Activated CD8-positive, alpha-beta T cell treated with anti-CD3 and anti-CD28 coated beads for 36 hours (primary cell): Measurements from ENCODE around the gene TRIM32. TPM values are rescaled to one million over a fixed set of nuclear protein-coding genes. Genes with fewer than 3 reads are reported as not detected.
"Not testable (repeated sequence)": the region's sequence is repeated elsewhere in the genome, so short reads cannot be mapped to it uniquely, and the experiment has no call there.

ENCODE experiments used
- ATAC-seq: fragments of 200-7000 bp; cut with Tn5 transposase; one replicate; pipeline ENCODE4 v1.10.0; 2021; ENCODE audit warnings: mild to moderate bottlenecking, moderate library complexity
- CTCF ChIA-PET: fragments of 350-600 bp; sonication (Branson Sonifier 250); formaldehyde crosslinking; loops from one replicate; lab custom pipeline; 2021; ENCODE audit warnings: antibody characterized with exemption; lab: Charles Lee
- POLR2A ChIA-PET: fragments of 350-600 bp; sonication (Branson Sonifier 250); formaldehyde crosslinking; loops from one replicate; lab custom pipeline; 2021; ENCODE audit warnings: antibody characterized with exemption; lab: Charles Lee
- DNase-seq: peaks from one replicate; pipeline ENCODE4 v3.0.0-alpha.2; 2020
- H3K27ac Mint-ChIP-seq: one replicate; pipeline ENCODE4 v1.8.0; 2021; ENCODE audit warnings: mild to moderate bottlenecking, mixed read lengths
- H3K27me3 Mint-ChIP-seq: one replicate; pipeline ENCODE4 v1.8.0; 2021; ENCODE audit warnings: mixed read lengths
- H3K36me3 Mint-ChIP-seq: one replicate; pipeline ENCODE4 v1.8.0; 2021; ENCODE audit warnings: low read depth, mixed read lengths
- H3K4me1 Mint-ChIP-seq: one replicate; pipeline ENCODE4 v1.8.0; 2021; ENCODE audit warnings: low read depth, mixed read lengths
- H3K4me3 Mint-ChIP-seq: one replicate; pipeline ENCODE4 v1.8.0; 2021; ENCODE audit warnings: mild to moderate bottlenecking, moderate library complexity, mixed read lengths
- H3K9me3 Mint-ChIP-seq: one replicate; pipeline ENCODE4 v1.8.0; 2021; ENCODE audit warnings: mixed read lengths
- CTCF ChIP-seq: fragments of 200-600 bp; IDR thresholded peaks from one replicate; pipeline ENCODE4 v1.8.0; 2022; ENCODE audit warnings: antibody characterized with exemption, mild to moderate bottlenecking
- intact Hi-C: fragments of 100-400 bp; cut with micrococcal nuclease; formaldehyde crosslinking; loops from one replicate; pipeline ENCODE4 v1.10.0; 2022
- total RNA-seq, 2 experiments: library from RNA; stranded (reverse); gene quantifications; one replicate each; pipeline ENCODE4 v1.2.3, GENCODE V29; 2021

The TRIM32 gene
- total RNA-seq, 2 experiments from 2014 or later, result 14.6 to 15.0 TPM

DNA sequence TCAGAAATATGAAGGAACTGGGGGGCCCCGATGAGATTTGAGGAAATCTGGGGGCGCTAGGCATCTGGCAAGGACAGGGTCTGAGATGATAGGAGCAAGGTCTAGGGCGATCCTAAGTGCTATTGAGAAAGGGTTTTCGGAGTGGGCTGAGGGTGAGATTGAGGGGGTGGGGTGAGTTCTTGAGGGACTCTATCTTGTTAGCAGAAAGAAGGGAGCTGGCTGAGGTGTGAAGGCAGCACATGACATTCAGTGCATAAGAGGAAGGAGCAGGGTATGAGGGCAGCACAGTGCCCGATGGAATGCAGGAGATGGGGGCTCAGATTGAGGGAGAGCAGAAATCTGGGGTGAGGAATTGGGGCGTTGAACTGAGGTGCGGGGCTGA is 640 bp downstream of the TRIM32 start:
- intact Hi-C loops, result no loop called here
- Mint-ChIP-seq H3K27ac (peak overlapping the region; percentile 89), H3K36me3 (peaks cover 7% of the 10 kb centered on the region), H3K27me3 (no peaks in the 10 kb centered on the region), H3K4me3 (peak overlapping the region; percentile 88), H3K4me1 (peaks cover 55% of the 10 kb centered on the region), H3K9me3 (peaks cover 2% of the 10 kb centered on the region)
- ChIA-PET CTCF (no interaction called here), POLR2A (interaction anchor here (0.9 to 1.7 kb wide), 4 partner anchors 11 to 49 kb away, joined by 3 to 5 read pairs (median 4); no protein-coding TSS in a partner anchor)
- ATAC-seq (peak; percentile 11), DNase-seq (peak; percentile 21)
- no peak for TF ChIP-seq CTCF

DNA sequence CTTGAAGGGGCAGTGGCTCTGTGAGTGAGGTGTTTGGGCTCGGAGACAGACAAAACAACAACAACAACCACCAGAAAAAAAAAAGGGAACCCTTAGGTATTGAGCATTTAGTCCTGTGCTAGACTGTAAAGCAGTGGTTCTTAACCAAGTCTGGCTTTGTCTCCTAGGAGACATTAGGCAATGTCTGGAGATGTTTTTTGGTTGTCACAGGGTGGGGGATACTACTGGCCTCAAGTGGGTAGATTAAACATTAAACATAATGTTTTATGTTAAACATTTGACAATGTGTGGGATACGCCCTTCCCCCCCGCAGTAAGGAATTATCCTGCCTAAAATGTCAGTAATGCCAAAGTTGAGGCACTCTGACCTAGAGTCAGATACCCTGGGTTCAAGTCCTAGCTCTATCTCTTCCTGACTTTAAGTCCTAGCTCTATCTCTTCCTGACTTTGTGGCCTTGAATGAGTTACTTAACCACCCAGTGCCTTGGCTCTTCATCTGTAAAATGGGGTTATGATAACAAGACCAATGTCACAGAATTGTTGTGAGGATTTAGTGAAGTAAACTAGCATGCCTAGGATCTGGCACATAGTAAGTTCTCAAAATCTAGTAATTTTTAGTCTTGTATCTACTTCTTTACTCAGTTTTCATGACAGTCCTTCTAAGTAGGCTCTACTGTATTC is 1.8 kb downstream of the TRIM32 start:
- no peak for DNase-seq
- Mint-ChIP-seq H3K4me3 (peak overlapping the region; percentile 88), H3K36me3 (peaks cover 10% of the 10 kb centered on the region), H3K27ac (no peak overlapping the region), H3K27me3 (no peaks in the 10 kb centered on the region), H3K9me3 (peaks cover 2% of the 10 kb centered on the region), H3K4me1 (peaks cover 62% of the 10 kb centered on the region)
- no peak for TF ChIP-seq CTCF
- no peak for ATAC-seq
- intact Hi-C loops, result no loop called here
- POLR2A ChIA-PET, result interaction anchor here (0.9 kb wide), 1 partner anchor 48 kb away, joined by 3 read pairs; no protein-coding TSS in a partner anchor
- CTCF ChIA-PET, result no interaction called here

GRCh38 chr9:116689486-116690032 is 2.5 kb downstream of the TRIM32 start:
- H3K4me3 Mint-ChIP-seq, result no peak overlapping the region
- no peak overlapping the region for H3K27ac Mint-ChIP-seq
- CTCF ChIA-PET, result interaction anchor here (1.2 kb wide), 1 partner anchor 47 kb away, joined by 4 read pairs; no protein-coding TSS in a partner anchor
- ATAC-seq, result no peak
- no peak for DNase-seq
- peaks cover under 1% of the 10 kb centered on the region for H3K9me3 Mint-ChIP-seq
- POLR2A ChIA-PET, result no interaction called here
- intact Hi-C loops, result no loop called here
- TF ChIP-seq CTCF, result no peak
- H3K4me1 Mint-ChIP-seq, result peaks cover 65% of the 10 kb centered on the region
- H3K27me3 Mint-ChIP-seq, result no peaks in the 10 kb centered on the region
- H3K36me3 Mint-ChIP-seq, result peaks cover 10% of the 10 kb centered on the region

DNA sequence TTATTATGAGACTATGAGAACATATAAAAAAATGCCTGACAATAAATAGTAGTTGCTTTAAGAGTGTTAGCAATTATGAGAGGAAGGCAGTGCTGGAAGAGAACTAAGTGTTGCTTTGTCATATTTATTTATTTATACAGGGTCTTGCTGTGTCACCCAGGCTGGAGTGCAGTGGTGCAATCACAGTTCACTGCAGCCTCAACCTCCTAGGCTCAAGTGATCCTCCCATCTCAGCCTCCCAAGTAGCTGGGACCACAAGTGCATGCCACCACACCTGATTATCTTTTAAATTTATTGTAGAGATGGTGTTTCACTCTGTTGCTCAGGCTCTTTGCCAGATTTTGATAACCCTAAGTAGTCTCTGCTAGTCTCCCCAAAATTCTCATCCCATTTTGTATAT is 3.7 kb downstream of the TRIM32 start:
- intact Hi-C loops, H3K4me3 Mint-ChIP-seq, H3K9me3 Mint-ChIP-seq, H3K27ac Mint-ChIP-seq, H3K27me3 Mint-ChIP-seq, ATAC-seq, POLR2A ChIA-PET, CTCF ChIA-PET, DNase-seq: not testable (repeated sequence)
- H3K4me1 Mint-ChIP-seq, result peaks cover 75% of the 10 kb centered on the region
- H3K36me3 Mint-ChIP-seq, result peaks cover 11% of the 10 kb centered on the region

DNA sequence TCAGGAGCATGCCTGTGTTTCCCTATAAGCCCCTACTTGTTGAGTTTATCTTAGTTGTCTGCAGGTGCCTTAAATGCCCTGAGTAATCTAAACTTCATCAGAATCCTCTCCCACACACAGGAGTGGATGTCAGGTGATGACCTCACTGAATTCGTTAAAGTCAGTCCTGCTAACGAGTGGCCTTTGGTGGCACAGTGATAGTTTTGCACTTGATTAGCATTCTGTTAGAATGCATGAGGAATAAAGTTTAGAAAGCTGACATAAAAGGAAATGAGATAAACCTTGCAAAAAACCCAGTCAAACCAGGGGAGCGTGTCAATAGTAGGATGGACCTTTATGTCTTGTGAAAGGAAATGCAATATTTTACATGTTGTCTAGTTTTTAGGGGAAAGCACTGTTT is 4.5 kb downstream of the TRIM32 start:
- POLR2A ChIA-PET, result no interaction called here
- no peak for ATAC-seq
- peaks cover 14% of the 10 kb centered on the region for H3K36me3 Mint-ChIP-seq
- no peak for DNase-seq
- no peaks in the 10 kb centered on the region for H3K27me3 Mint-ChIP-seq
- CTCF ChIA-PET, result no interaction called here
- no peak for TF ChIP-seq CTCF
- peaks cover 72% of the 10 kb centered on the region for H3K4me1 Mint-ChIP-seq
- no peaks in the 10 kb centered on the region for H3K9me3 Mint-ChIP-seq
- H3K27ac Mint-ChIP-seq, result no peak overlapping the region
- intact Hi-C loops, result no loop called here
- no peak overlapping the region for H3K4me3 Mint-ChIP-seq
